GM21515 (cell line): ENCODE data around the gene FGB.

Experiments used
- ATAC-seq: cut with Tn5 transposase; IDR thresholded peaks from one replicate; pipeline ENCODE4 v1.9.1; 2021; ENCODE audit not compliant: unreplicated experiment

FGB gene

DNA sequence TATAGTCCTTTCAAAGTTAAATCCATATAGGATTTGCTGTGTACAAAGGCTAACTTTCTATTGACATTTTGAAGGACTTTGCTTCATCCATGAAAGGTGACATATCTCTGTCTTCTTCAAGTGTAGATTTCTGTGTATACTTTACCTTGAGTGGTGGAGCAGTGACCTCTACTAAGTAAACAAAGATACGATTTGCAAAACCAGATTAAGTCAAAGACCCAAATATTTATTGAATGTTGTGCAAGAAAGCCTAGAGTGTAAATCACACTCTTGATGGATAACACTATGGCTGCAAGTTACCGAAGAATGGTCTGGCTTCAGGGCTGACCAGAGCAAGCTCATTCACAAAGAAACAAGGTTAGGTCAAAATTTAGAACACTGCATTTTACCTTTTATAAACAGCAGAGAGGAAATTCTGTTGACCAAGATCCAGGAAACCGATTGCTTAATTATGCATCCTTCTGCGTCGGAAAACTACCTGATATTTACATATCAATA is 55.1 kb downstream of the FGB start:
- ATAC-seq, result no peak

DNA sequence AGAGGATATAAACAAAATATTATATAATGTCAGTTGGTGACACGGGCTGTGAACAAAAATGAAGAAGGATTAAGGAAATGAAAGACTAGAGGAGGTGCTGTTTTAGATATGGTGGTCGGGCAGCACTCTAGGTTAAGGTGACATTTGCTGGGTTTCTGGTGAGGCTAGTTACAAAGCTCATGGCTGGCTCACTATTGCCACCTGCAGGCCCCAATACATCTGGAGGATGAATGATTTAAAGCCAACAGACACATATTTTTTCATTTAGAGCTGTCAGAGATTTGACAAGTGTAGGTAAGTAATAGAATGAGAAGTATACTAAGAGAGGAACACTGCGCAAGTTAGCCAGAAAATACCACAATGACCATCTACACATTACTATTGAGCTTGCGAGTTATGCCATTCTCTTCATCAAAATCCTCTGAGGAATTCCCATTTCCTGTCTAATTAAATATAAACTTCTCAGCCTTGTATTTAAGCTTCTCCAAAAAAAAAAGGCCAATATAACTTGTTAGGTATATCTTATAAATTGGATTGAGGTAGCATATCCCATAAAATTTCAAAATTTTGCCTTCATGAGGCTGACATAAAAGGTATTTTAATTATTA is 56.0 kb downstream of the FGB start:
- peak; percentile 69 for ATAC-seq

DNA sequence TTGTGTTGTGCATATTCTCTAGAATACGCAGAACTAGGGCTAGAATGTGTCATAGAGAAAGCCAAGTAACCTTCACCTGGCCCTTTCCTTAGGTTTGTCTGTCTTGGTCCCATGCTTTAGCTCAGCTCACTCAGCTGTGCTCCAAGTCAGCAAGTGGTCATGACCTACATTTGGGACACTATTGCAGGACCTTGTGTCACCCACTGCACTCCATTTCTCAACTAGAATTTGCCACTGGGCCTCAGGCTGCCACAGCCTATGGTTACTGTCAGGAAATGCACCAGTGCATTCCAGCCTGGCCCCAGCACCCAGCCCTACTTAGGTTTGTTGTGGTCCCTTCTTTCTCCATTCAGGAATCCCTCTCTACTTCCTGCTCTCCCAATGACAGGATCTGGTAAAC is 57.3 kb downstream of the FGB start:
- ATAC-seq, result no peak
